C4-2B (cell line): ENCODE measurements around the gene LY86.

Source experiments
- ZFX ChIP-seq: fragments of 450-650 bp; IDR thresholded peaks from 2 replicates; pipeline ENCODE4 v1.6.1; 2017
- TF ChIP-seq, protein P1 (sequence below): fragments of 450-650 bp; conservative IDR thresholded peaks from 2 replicates; pipeline ENCODE4 v1.5.1; 2017; ENCODE audit warnings: mild to moderate bottlenecking

DNA sequence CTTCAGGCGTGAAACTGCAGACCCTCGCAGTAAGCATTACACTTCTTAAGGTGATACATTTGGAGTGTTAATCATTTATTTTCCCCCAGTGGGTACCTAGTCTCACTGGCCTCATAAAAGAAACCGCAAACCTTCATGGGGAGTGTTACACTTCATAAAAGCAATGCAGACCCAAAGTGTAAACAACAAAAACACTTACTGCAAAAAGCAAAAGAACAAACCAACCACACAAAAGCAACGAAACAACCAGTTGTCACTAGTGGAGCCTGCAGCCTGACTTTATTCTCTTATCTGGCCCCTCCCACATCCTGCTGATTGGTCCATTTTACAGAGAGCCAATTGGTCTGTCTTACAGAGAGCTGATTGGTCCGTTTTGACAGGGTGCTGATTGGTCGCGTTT is 23.8 kb downstream of the LY86 start:
- TF ChIP-seq, protein P1, sequence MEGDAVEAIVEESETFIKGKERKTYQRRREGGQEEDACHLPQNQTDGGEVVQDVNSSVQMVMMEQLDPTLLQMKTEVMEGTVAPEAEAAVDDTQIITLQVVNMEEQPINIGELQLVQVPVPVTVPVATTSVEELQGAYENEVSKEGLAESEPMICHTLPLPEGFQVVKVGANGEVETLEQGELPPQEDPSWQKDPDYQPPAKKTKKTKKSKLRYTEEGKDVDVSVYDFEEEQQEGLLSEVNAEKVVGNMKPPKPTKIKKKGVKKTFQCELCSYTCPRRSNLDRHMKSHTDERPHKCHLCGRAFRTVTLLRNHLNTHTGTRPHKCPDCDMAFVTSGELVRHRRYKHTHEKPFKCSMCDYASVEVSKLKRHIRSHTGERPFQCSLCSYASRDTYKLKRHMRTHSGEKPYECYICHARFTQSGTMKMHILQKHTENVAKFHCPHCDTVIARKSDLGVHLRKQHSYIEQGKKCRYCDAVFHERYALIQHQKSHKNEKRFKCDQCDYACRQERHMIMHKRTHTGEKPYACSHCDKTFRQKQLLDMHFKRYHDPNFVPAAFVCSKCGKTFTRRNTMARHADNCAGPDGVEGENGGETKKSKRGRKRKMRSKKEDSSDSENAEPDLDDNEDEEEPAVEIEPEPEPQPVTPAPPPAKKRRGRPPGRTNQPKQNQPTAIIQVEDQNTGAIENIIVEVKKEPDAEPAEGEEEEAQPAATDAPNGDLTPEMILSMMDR = no peak
- no peak for TF ChIP-seq ZFX
